Heart right ventricle (tissue), 16 donors: ENCODE results near the gene PRADC1. TPM values are rescaled to one million over a fixed set of nuclear protein-coding genes. Genes with fewer than 3 reads are reported as not detected.
"Not testable (repeated sequence)": the region's sequence is repeated elsewhere in the genome, so short reads cannot be mapped to it uniquely, and the experiment has no call there.

Experiments used
- ATAC-seq, 8 donors: fragments of 200-7000 bp; cut with Tn5 transposase; one replicate each; pipeline ENCODE4 v1.9.1; 2020; ENCODE audit warnings: mild to moderate bottlenecking in 8 of 8, moderate library complexity in 8 of 8, moderate number of reproducible peaks in 1 of 8
- DNase-seq, 2 donors: peaks; one replicate each; pipeline ENCODE4 v3.0.0-alpha.2; 2020
- H3K27ac ChIP-seq, 10 donors: fragments of 200-600 bp; sonication (generic) in 2 of 10; one replicate each; pipeline versions ENCODE4 v1.5.0 to v1.8.0; 2020 to 2022; ENCODE audit warnings: mild to moderate bottlenecking in 3 of 10
- H3K27me3 ChIP-seq, 7 donors: fragments of 200-600 bp; one replicate each; pipeline ENCODE4 v1.8.0; 2021 to 2022; ENCODE audit warnings: mild to moderate bottlenecking in 2 of 7
- H3K36me3 ChIP-seq, 9 donors: fragments of 200-600 bp; sonication (generic) in 1 of 9; one replicate each; pipeline versions ENCODE4 v1.5.0 to v1.8.0; 2020 to 2022; ENCODE audit warnings: mild to moderate bottlenecking in 2 of 9
- H3K4me1 ChIP-seq, 9 donors: fragments of 200-600 bp; sonication (generic) in 1 of 9; one replicate each; pipeline versions ENCODE4 v1.5.0 to v1.8.0; 2020 to 2022; ENCODE audit warnings: mild to moderate bottlenecking in 4 of 9
- H3K4me3 ChIP-seq, 10 donors: fragments of 200-600 bp; sonication (generic) in 2 of 10; one replicate each; pipeline versions ENCODE4 v1.5.0 to v1.8.0; 2020 to 2022; ENCODE audit warnings: mild to moderate bottlenecking in 7 of 10, moderate library complexity in 2 of 10
- H3K9me3 ChIP-seq, 11 donors: fragments of 200-600 bp in 10 of 11; sonication (generic) in 2 of 11; one replicate each; pipeline versions ENCODE4 v1.5.0 to v1.8.0; 2013 to 2022; ENCODE audit warnings: mild to moderate bottlenecking in 2 of 11, control low read depth in 1 of 11, moderate library complexity in 1 of 11
- WGBS, 2 donors: extraction: QIAGEN DNeasy Blood & Tissue Kit; methylation state at CpG; one replicate each; pipeline ENCODE4 v1.1.7; 2013; ENCODE audit warnings: inconsistent platforms in 1 of 2; 5-methylcytosine and 5-hydroxymethylcytosine counted together
- intact Hi-C, 10 donors: fragments of 100-400 bp; cut with DNase I; formaldehyde crosslinking; loops; one replicate each; pipeline versions ENCODE4 v1.11.1 to v1.14.2; 2022
- polyA plus RNA-seq, 2 donors: library from polyadenylated mRNA; stranded (reverse); fragments of 200-250 nt; gene quantifications; one replicate each; pipeline ENCODE4 v1.2.3, GENCODE V29; 2013
- total RNA-seq, 10 donors: library from RNA; stranded (reverse); fragmentation: NEBNext Ultra II Directional in 3 of 10; extraction: Animal tissue kit (Norgen Biotek cat#: 25700) in 3 of 10; gene quantifications; one replicate each; pipeline versions ENCODE4 v1.2.1 to v1.2.4, GENCODE V29; 2021 to 2023
- TF ChIP-seq, protein P1 (sequence below), 9 donors: fragments of 200-600 bp; sonication (generic) in 2 of 9; IDR thresholded peaks; one replicate each; pipeline versions ENCODE4 v1.5.0 to v1.8.0; 2021 to 2022; ENCODE audit warnings: antibody characterized with exemption in 9 of 9, mild to moderate bottlenecking in 5 of 9, moderate library complexity in 1 of 9
- donor health status: Arrhythmogenic right ventricular cardiomyopathy.
- donor health status: ischemic (EF 13 %, LVEDD 7.1; RV severe dilation, severe dysfunction).
- donor health status: healthy with polysubstance abuse.
- donor health status: DM: no; HTN: yes; CAD: no.
- donor health status: DM: no; HTN: no; CAD: no.
- donor health status: ischemic (EF 25% LVEDD 6.9; RV normal size, moderate dysfunction).
- donor health status: ischemic (EF 25% LVEDD 5.7; RV mildly dilated, moderate dysfunction).
- donor health status: healthy.
- donor health status: DM: yes; HTN: yes; CAD: no.
- donor health status: Ischemic cardiomyopathy.
- donor health status: ischemic (EF 35%, LVEDD 5.7; RV mildly dilated, moderate dysfunction).
- donor health status: nonischemic (EF 11% LVEDD 7.7; RV severe dilation, severe dysfunction).
- donor health status: DM: yes; HTN: yes; CAD: no.
- donor health status: PGD.
- donor health status: ischemic (EF 29% LVEDD 5.4; RV normal size, mild dysfunction).
- donor health status: nonischemic (EF 23%, LVEDD 6.1; RV moderate dilation, normal function).

Gene PRADC1
- total and polyA plus RNA-seq, 12 donors: 61.2 to 221 (median 78.8) TPM

DNA sequence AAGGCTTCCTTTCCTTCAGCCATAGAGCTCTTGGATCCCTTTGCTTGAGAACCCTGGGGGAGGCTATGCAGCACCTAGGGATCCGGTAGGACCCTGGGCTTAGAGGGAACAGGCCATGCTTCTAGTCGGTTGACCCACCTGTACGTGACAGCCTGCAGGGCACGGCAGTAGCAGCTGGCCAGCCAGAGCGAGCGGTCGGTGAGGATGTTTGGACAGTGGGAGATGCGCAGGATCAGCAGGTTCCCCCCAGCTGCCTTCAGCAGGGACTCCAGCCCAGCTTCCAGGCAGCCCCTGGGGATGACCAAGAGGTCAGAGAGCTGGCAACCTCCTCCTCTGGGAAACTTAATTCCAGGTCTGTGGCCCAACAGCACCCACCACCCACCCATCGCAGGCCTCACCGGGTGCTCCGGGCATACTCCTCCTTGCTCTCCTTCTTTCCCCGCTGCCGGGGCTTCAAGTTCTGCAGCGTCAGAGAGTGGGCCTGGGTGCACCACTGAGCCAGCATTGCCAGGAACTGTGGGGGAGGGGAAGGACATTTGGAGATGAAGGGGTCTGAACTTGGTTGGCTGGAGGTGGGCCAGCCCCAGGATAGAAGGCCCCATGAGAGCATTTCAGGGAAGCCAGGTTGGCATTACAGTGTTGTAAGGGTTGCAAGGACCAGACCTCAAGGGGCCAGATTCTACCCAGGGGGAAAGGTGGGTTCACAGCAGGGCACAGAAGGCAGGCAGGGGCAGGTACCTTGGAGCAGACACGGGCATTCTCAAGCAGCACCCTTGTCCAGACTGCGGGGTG lies 30.7 kb upstream of the PRADC1 start:
- Histone ChIP-seq H3K4me3 (no peak overlapping the region), H3K27ac (no peak overlapping the region), H3K9me3 (no peaks in the 10 kb centered on the region), H3K36me3 (no peaks in the 10 kb centered on the region), H3K4me1 (peaks cover 0 to 3% (median 2%) of the 10 kb centered on the region in 9 donors), H3K27me3 (peaks cover 10 to 43% (median 37%) of the 10 kb centered on the region in 7 donors)
- WGBS, 2 donors: 93 to 95% methylated on average over 16 of the region's 16 CpGs
- no peak for ATAC-seq
- DNase-seq: no peak
- TF ChIP-seq, protein P1, sequence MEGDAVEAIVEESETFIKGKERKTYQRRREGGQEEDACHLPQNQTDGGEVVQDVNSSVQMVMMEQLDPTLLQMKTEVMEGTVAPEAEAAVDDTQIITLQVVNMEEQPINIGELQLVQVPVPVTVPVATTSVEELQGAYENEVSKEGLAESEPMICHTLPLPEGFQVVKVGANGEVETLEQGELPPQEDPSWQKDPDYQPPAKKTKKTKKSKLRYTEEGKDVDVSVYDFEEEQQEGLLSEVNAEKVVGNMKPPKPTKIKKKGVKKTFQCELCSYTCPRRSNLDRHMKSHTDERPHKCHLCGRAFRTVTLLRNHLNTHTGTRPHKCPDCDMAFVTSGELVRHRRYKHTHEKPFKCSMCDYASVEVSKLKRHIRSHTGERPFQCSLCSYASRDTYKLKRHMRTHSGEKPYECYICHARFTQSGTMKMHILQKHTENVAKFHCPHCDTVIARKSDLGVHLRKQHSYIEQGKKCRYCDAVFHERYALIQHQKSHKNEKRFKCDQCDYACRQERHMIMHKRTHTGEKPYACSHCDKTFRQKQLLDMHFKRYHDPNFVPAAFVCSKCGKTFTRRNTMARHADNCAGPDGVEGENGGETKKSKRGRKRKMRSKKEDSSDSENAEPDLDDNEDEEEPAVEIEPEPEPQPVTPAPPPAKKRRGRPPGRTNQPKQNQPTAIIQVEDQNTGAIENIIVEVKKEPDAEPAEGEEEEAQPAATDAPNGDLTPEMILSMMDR (IDR thresholded peaks at IDR 0.05): no peak
- intact Hi-C loops: no loop called here

DNA sequence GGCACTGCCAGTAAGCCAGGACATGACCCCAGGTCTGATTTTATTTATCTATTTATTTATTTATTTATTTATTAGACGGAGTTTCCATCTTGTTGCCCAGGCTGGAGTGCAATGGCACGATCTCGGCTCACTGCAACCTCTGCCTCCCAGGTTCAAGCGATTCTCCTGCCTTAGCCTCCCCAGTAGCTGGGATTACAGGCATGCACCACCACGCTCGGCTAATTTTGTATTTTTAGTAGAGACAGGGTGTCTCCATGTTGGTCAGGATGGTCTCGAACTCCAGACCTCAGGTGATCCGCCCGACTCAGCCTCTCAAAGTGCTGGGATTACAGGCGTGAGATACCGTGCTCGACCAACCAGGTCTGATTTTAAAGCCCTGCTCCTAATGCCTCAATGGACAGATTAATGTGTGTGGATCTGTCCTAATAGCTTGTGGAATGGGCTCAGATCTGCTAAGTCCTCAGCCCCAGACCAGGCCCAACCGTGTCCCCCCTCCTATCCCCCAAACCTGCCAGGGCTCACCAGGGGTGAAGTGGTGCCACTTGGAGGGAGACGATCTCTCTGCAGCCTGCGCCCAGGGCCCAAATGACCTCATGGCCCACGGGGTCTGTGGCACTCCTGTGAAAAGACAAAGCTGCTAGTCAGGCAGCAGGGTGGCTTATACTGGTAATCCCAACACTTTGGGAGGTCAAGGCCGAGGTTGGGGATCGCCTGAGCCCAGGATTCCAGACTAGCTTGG lies 29.8 kb upstream of the PRADC1 start:
- peaks cover 1 to 35% (median 28%) of the 10 kb centered on the region in 7 donors for H3K27me3 ChIP-seq
- H3K4me1 ChIP-seq, H3K27ac ChIP-seq, intact Hi-C loops, DNase-seq, H3K36me3 ChIP-seq, ATAC-seq, H3K9me3 ChIP-seq, H3K4me3 ChIP-seq: not testable (repeated sequence)
- 91 to 92% methylated on average over 18 of the region's 18 CpGs for WGBS, 2 donors

DNA sequence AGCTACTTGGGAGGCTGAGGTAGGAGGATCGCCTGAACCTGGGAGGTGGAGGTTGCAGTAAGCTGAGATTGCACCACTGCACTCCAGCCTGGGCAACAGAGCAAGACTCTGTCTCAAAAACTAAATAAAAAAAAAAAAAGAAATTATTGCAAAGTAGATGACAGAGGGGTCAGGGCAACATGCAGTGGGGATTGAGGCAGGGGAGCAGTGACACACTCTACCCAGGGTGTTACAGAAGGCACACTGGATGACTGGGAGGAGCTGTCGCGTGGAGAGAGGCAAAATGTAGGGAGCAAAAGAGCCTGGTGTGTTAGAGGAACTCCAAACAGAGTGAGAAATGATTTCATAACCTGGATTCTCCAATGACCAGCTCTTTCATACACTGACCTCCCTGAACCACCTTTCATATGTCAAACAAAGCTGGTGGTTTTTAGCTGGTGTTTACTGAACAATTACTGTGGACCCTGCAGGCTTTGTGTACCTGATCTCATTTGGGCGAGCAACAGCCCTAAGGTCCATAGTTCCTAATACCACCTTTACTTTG lies 29.1 kb upstream of the PRADC1 start:
- intact Hi-C loops: no loop called here
- no peak overlapping the region for H3K27ac ChIP-seq
- H3K4me1 ChIP-seq: peaks cover 0 to 5% (median 0%) of the 10 kb centered on the region in 9 donors
- peaks cover 0 to 28% (median 21%) of the 10 kb centered on the region in 7 donors for H3K27me3 ChIP-seq
- DNase-seq: no peak
- H3K4me3 ChIP-seq: no peak overlapping the region
- no peak for ATAC-seq
- H3K9me3 ChIP-seq: no peaks in the 10 kb centered on the region
- 94 to 95% methylated on average over 4 of the region's 4 CpGs for WGBS, 2 donors
- H3K36me3 ChIP-seq: no peaks in the 10 kb centered on the region
- TF ChIP-seq, protein P1 (IDR thresholded peaks at IDR 0.05): no peak

DNA sequence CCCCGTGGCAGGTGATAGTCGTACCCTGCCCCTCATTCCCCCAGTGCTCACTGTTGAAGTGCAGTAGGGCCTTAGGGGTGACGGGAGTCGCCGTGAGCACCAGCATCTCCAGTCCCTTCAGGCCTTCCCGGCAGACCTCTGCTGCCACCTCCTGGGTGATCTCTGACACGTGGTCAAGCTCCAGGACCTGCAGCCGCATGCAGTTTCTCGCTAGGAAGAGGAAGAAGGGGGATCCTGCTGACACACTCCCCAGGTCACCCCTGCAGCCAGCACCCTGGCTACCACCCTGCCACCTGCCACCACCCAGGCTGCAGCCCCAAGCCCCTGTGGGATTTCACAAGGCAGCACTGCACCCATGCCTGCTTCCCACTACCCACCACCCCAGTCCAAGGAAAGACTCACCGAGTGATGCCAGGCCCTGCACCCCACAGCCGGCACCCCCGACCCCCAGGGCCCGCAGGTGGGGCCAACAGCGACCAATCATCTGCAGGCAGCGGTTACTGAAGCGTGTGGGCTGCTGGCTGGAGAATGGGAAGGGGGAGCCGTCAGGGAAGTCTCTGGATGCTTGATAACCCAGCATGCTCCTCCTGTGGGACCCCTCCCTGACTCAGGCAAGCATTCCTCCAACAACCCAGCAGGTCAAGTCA lies 27.4 kb upstream of the PRADC1 start:
- Histone ChIP-seq H3K36me3 (no peaks in the 10 kb centered on the region), H3K4me3 (no peak overlapping the region), H3K9me3 (no peaks in the 10 kb centered on the region), H3K27me3 (peaks cover 0 to 11% (median 6%) of the 10 kb centered on the region in 7 donors), H3K27ac (no peak overlapping the region), H3K4me1 (peaks cover 0 to 5% (median 0%) of the 10 kb centered on the region in 9 donors)
- WGBS, 2 donors: 10 to 21% methylated on average over 17 of the region's 17 CpGs
- intact Hi-C loops: no loop called here
- peak in 1 of 2 donors; percentile 38 for DNase-seq
- ATAC-seq: peak in 7 of 8 donors; percentile 43 to 75 (median 52)
- TF ChIP-seq, protein P1 (IDR thresholded peaks at IDR 0.05): peak in 7 of 9 donors; percentile 41 to 60 (median 54)
